Fibroblast of lung (primary cell): ENCODE measurements around the gene LGR4. TPM values are rescaled to one million over a fixed set of nuclear protein-coding genes. Genes with fewer than 3 reads are reported as not detected.
A peak's percentile ranks its signal among the peaks of the same experiment; 100 is the strongest.

ENCODE experiments used
- DNase-seq, 2 donors: peaks; one replicate each; pipeline versions ENCODE4 v3.0.0 to v3.0.0-alpha.2; 2010; ENCODE audit warnings: low read depth in 2 of 2
- H2AFZ ChIP-seq: 2 replicates; pipeline ENCODE4 v1.5.1; 2012; ENCODE audit warnings: low read length, control low read depth, inconsistent platforms
- H3K27ac ChIP-seq: 2 replicates; pipeline ENCODE4 v1.5.1; 2011; ENCODE audit warnings: low read length, control low read depth; ENCODE audit not compliant: insufficient read depth
- H3K27me3 ChIP-seq: 2 replicates; pipeline ENCODE4 v1.5.1; 2011; ENCODE audit warnings: mild to moderate bottlenecking, low read length; ENCODE audit not compliant: control insufficient read depth, insufficient read depth
- H3K36me3 ChIP-seq: 2 replicates; pipeline ENCODE4 v1.5.1; 2011; ENCODE audit warnings: low read length; ENCODE audit not compliant: control insufficient read depth, insufficient read depth
- H3K4me1 ChIP-seq: 2 replicates; pipeline ENCODE4 v1.5.1; 2011; ENCODE audit warnings: low read length; ENCODE audit not compliant: control insufficient read depth, insufficient read depth; ENCODE audit errors: extremely low read depth
- H3K4me2 ChIP-seq: 2 replicates; pipeline ENCODE4 v1.5.1; 2011; ENCODE audit warnings: low read length, control low read depth; ENCODE audit not compliant: insufficient read depth; ENCODE audit errors: extremely low read depth
- H3K4me3 ChIP-seq, 4 experiments: fragments of 200-600 bp in 1 of 4; sonication (generic) in 1 of 4; replicated peaks in 1 of 4; 2 replicates each; pipeline ENCODE4 v1.5.1; 2011 to 2016; ENCODE audit warnings: low read length in 4 of 4, low read depth in 3 of 4, mild to moderate bottlenecking in 3 of 4, control low read depth in 2 of 4, inconsistent platforms in 1 of 4, mixed read lengths in 1 of 4; ENCODE audit not compliant: insufficient read depth in 1 of 4; ENCODE audit errors: control extremely low read depth in 1 of 4
- H3K79me2 ChIP-seq: 2 replicates; pipeline ENCODE4 v1.5.1; 2012; ENCODE audit warnings: mild to moderate bottlenecking, low read length, inconsistent platforms; ENCODE audit not compliant: control insufficient read depth, insufficient read depth
- H3K9ac ChIP-seq: 2 replicates; pipeline ENCODE4 v1.5.1; 2011; ENCODE audit warnings: mild to moderate bottlenecking, low read length, control low read depth; ENCODE audit not compliant: insufficient read depth
- H3K9me3 ChIP-seq: 2 replicates; pipeline ENCODE4 v1.5.1; 2012; ENCODE audit warnings: low read depth, low read length; ENCODE audit not compliant: control insufficient read depth, insufficient read depth
- H4K20me1 ChIP-seq: 2 replicates; pipeline ENCODE4 v1.5.1; 2011; ENCODE audit warnings: low read length; ENCODE audit not compliant: control insufficient read depth, insufficient read depth; ENCODE audit errors: extremely low read depth
- CTCF ChIP-seq, 2 donors: IDR thresholded peaks in 1 of 2; conservative IDR thresholded peaks in 1 of 2; 1 replicate in 1 of 2; 2 replicates in 1 of 2; pipeline ENCODE4 v1.5.1; 2011 to 2012; ENCODE audit warnings: low read length in 2 of 2, control low read depth in 1 of 2, inconsistent platforms in 1 of 2, low read depth in 1 of 2, mild to moderate bottlenecking in 1 of 2
- EZH2 ChIP-seq: IDR thresholded peaks from 2 replicates; pipeline ENCODE4 v1.5.1; 2012; ENCODE audit warnings: low read length, control low read depth, mild to moderate bottlenecking; ENCODE audit errors: missing control alignments
- polyA plus RNA-seq, 2 donors: library from polyadenylated mRNA; depleted of rRNA in 1 of 2; stranded (reverse) in 1 of 2; unstranded in 1 of 2; fragments of >200 nt; gene quantifications; 2 replicates each; pipeline ENCODE4 v1.2.1, GENCODE V29; 2011 to 2012; ENCODE audit warnings: missing spikeins in 1 of 2
- total RNA-seq: library from RNA; depleted of rRNA; stranded (reverse); fragments of >200 nt; gene quantifications from 2 replicates; pipeline ENCODE4 v1.2.1, GENCODE V29; 2014

Gene LGR4
- total and polyA plus RNA-seq, 2 donors (not counting 1 experiment from before 2014, with no cell fraction given) = 6.4 to 8.8 TPM

- Histone ChIP-seq H3K9ac (no peak overlapping the region), H3K36me3 (no peaks in the 10 kb centered on the region), H4K20me1 (no peaks in the 10 kb centered on the region), H3K4me2 (no peak overlapping the region), H3K4me3 (no peak overlapping the region), H3K79me2 (no peaks in the 10 kb centered on the region), H3K27me3 (no peaks in the 10 kb centered on the region), H3K9me3 (no peaks in the 10 kb centered on the region), H3K27ac (no peak overlapping the region), H2AFZ (no peak overlapping the region), H3K4me1 (peaks cover 2% of the 10 kb centered on the region)
- TF ChIP-seq EZH2 (no peak), CTCF (conservative IDR thresholded peaks at IDR 0.05 in 1 of 2, IDR thresholded peaks at IDR 0.05 in 1 of 2; ENCODE audit: low read depth in 1 of 2, low read length in 2 of 2) (no peak)
- DNase-seq = peak in 1 of 2 donors; percentile 18
Measured at GRCh38 chr11:27421819-27422494, 50.6 kb downstream of the LGR4 start.

GRCh38 chr11:27420722-27421572 lies 51.6 kb downstream of the LGR4 start:
- H3K4me2 ChIP-seq = no peak overlapping the region
- H3K79me2 ChIP-seq = no peaks in the 10 kb centered on the region
- DNase-seq = peak in 1 of 2 donors; percentile 66
- no peaks in the 10 kb centered on the region for H4K20me1 ChIP-seq
- H3K27ac ChIP-seq = no peak overlapping the region
- H3K4me1 ChIP-seq = peaks cover 2% of the 10 kb centered on the region
- H2AFZ ChIP-seq = no peak overlapping the region
- TF ChIP-seq CTCF (conservative IDR thresholded peaks at IDR 0.05 in 1 of 2, IDR thresholded peaks at IDR 0.05 in 1 of 2; ENCODE audit: low read depth in 1 of 2, low read length in 2 of 2) (no peak), EZH2 (no peak)
- H3K36me3 ChIP-seq = no peaks in the 10 kb centered on the region
- H3K9me3 ChIP-seq = no peaks in the 10 kb centered on the region
- H3K4me3 ChIP-seq = no peak overlapping the region
- H3K27me3 ChIP-seq = no peaks in the 10 kb centered on the region
- H3K9ac ChIP-seq = no peak overlapping the region

- TF ChIP-seq EZH2 = no peak
- no peak for TF ChIP-seq CTCF (conservative IDR thresholded peaks at IDR 0.05 in 1 of 2, IDR thresholded peaks at IDR 0.05 in 1 of 2; ENCODE audit: low read depth in 1 of 2, low read length in 2 of 2)
- Histone ChIP-seq H3K27ac (no peak overlapping the region), H3K4me2 (no peak overlapping the region), H3K4me3 (no peak overlapping the region), H3K36me3 (no peaks in the 10 kb centered on the region), H3K9me3 (no peaks in the 10 kb centered on the region), H4K20me1 (no peaks in the 10 kb centered on the region), H3K4me1 (peaks cover 2% of the 10 kb centered on the region), H3K9ac (no peak overlapping the region), H3K27me3 (no peaks in the 10 kb centered on the region), H2AFZ (no peak overlapping the region), H3K79me2 (no peaks in the 10 kb centered on the region)
- DNase-seq = no peak
Measured at GRCh38 chr11:27420217-27420616, 52.4 kb downstream of the LGR4 start.
